MV-4-11 (cell line): ENCODE data around the gene SOX18.
A peak's percentile ranks its signal among the peaks of the same experiment; 100 is the strongest.

Experiments
- DNase-seq: peaks from one replicate; lab custom pipeline; 2025; lab: John Stamatoyannopoulos, UW

Gene SOX18

DNA sequence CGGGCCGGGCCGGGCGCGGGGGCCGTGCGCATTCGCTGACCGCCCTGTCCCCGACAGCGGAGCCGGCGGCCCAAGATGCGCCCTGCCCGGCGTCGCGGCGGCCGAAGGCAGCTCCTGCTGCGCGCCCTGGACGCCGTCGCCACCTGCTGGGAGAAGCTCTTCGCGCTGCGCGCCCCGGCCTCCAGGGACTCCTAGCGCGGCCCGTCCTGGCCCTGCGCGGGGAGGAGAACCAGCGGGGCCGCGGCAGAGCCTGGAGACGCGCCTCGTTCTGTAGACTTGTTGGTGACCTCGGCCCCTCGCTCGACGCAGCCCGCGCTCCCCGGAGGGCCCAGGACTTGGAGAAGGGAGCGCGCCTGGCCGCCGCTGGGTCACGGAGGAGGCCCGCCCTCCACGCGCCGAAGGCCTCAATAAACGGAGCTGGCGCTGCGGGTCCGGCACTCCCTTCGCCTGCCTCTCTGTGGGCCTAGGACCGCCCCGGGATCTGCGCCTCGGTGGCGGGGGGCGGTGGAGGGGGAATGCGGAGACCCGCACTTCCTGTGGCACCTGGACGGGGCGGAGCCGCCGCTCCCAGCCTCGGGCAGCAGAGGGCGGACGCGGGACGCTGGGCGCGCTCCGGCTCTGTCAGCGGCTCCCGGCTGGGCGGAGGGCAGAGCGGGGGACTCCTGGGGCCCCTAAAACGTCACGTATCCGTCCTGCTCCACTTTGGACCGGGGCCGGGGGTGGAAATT is 10.7 kb downstream of the SOX18 start:
- DNase-seq = peak; percentile 53

DNA sequence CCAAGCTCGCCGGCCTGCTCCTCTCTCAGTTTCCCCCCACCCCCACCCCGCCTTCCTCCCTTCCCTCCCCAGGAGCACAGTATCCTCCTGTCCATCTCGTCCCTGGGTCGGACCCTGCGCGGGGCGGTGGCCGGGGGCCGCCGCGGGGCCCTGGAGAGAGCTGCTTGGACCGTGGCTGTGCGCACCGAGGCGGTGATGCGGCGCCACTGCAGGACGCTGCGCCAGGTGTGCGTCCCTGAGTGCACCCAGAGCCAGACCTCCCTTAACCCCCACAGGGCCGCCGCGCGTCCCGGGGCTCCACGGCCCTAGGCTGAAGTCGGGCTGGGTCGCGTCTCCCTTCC is 11.2 kb downstream of the SOX18 start:
- no peak for DNase-seq

DNA sequence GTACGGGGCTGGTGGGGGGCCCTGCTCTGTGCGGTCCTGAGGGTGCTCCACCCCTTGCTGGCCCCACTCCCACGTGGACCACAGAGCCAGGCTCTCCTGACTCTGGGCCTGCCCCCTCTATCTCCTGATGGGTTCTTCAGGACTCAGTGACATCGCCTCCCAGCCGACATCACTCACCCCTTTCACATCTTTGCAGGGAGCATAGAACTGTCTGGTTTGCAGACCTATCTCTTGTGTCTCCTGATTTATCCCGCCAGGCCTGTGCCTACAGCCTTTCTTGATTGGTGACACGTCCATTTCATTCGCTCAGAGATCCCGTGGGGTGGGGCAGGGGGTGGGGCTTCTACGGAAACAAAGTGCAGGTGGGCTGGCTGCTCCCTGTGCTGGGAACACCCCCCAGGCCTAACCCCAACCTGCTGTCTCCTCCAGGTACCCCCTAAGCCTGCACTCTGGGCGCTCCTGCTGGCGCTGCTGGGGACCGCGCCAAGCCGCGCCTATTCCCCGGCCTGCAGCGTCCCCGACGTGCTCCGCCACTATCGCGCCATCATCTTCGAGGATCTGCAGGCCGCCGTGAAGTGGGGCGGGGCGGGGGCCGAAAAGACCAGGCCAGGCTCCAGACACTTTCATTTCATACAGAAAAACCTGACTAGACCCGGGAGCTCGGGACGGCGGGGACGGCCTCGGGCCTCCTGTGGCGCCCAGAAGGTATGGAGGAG is 11.8 kb downstream of the SOX18 start:
- no peak for DNase-seq

DNA sequence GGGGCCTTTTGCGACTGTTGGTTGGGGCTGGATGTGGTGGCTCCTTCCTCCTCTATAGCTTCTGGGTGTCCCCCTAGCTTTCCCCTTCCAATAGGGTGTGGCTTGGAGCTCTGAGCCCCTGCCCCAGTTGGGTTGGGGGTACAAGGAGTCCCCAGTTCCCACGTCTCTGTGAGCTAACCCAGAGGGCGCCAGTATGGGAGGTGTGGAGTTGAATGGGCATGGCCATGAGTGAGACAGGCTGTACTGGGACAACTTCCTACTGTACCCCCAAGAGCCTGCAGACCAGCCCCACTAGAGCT is 12.3 kb downstream of the SOX18 start:
- no peak for DNase-seq

DNA sequence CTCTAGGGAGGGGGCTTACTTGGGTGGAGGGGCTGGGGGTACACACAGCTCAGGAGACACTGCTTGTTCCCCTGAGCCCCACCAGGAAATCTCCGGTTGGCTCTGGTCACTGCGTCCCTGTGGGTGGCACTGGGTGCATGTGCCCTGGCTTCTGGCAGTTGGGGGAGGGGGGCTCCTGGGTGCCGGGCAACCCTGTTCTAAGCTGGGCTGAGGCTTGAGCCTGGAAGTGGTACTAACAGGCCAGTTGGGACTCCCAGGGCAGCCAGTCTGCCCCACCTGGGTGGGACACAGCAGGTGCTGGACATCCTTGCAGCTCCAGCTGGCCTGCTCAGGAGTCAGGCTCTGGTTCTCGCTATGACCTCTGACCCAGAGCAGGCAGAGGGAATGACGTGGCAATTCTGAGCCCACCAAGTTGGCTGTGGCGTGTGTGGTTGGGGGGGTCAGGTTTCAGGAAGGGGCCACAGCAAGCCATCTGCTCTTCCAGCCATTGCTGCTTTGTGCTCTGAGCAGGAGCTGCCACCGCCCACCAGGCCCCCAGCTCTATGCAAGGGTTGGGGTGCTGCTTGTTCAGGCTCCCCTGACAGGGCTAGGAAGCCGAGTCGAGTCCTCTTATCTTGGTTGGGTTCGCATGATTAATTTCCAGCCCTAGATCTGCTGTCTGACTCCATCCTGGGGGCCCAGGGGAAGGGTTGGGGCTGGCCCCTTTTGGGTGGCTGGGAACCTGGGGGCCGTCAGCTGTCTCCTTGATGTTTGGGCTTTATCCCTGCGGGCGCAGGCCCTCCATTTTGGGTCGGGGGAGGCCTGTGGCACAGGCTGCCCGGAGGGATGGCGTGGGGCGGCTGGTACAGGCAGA is 12.9 kb downstream of the SOX18 start:
- DNase-seq = peak; percentile 7

DNA sequence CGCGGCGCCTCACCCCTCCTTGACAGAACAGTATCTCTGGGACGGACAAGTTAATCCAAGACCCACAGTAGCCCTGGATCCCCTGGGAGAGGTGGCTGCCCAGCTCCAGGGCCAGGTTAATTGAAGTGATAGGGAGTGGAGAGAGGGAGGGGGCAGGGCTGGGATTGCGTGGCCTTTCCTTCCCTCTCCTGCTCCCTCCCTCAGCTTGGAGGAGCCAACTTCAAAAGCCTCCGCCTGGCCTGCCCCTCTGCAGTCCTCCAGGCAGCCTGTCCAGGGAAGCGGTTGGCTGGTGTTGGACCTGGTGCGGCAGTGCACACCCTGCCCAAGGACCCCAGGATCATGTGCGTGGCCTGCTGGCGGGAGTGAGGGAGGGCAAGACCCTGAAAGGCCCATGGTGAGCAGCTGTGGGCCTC is 13.5 kb downstream of the SOX18 start, which contains the start of gene C20orf204:
Gene C20orf204 (plus strand): TSS at position 250 of the 413 bp plus-strand sequence. CDS start 142 bp downstream, at position 392.
- no peak for DNase-seq

DNA sequence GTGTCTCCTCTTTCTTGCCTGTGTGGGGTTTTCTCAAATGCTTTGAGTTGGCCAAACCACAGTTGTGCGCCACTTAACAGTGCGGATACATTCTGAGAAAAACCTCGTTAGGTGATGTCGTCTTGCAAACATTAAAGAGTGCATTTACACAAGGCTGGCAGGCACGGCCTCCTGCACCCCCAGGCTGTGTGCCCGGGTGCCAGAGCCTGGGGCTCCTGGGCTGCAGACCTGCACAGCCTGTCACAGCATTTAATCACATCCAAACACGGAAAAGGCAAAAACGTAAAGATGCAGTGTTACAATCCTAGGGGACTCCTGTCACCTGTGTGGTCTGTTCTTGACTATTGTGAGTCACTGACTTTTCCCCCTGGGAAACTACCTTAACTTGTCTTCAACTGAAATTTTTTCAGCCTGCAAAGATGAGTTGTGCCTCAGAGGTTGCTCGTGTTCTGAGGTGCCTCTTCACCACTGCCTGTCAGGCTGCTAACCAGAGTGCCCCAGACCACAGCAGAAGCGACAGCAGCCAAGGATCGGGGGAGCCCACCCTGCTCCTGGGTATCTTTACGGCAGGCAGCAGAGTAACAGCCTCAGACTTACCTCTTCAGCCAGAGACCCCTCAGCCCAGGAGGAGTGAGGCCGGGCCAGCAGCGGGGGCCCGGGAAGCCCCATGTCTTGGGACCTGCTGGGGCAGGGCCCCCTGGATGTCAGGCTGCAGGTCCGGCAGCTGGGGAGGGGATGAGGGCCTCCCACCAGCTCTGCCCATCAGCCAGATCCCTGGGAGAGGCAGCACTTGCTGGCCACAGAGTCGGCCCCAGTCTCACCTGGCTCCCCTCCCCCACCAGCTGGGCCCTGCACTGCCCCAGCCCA is 14.1 kb downstream of the SOX18 start:
- no peak for DNase-seq

DNA sequence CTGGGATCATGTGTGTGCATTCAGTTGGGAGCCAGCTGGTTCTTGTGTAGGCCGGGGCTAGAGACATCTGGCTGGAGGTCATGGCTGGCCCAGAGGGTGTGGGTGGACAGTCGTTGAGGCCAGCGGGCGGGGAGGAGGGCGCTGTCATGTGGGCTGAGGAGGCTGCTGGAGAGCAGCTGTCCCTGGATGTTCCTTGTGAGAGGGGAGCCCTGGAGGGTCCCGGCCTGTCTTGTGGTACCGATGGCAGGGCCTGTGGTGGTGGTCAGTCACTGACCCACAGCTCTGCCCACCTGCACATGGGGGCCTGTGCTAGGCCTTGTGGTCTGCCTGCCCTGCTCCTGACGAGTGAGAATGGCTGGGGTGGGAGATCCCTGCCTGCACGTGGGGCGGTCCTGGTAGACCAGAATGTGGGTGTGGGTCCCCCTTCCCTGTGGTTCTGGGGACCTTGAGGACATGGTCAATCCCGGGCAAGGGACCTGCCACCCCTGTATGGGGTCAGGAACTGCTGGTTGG is 15.4 kb downstream of the SOX18 start:
- DNase-seq = no peak

DNA sequence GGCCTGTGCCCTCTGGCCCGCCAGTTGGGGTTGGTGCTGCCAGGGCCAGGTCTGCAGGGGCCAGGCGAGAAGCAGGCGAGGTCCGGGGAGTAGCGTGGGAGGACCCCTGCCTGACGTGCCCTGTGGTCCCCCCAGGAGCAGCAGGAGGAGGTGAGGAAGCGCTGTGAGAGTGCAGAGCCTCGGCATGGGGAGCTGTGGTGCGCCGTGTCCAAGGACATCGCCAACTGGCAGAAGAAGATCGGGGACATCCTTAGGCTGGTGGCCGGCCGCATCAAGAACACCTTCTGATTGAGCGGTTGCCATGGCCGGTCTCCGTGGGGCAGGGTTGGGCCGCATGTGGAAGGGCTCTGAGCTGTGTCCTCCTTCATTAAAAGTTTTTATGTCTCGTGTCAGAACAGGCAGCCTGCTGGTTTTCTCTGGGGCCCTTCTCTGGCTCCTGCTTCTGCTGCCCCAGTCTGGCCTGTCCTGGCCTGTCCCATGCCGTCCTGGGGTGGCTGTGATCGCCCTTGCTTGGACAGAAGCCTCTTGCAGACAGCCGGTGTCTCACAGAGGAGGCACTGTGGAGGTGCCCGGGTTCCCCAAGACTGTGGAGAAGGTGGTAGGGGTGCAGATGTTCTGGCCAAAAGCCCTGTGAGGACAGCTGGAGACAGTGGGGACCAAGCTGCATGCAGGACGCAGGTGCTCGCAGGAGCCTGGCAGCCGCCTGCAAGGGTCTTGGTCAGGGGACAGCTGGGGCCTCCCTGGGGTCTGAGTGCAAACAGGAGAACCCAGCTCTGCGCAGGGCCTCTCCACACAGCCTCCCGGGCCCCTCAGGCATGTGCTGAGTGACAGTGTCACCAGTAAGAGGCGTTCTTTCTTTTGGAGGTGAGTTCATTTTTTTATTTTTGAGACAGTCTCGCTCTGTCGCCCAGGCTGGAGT is 16.5 kb downstream of the SOX18 start:
- no peak for DNase-seq

DNA sequence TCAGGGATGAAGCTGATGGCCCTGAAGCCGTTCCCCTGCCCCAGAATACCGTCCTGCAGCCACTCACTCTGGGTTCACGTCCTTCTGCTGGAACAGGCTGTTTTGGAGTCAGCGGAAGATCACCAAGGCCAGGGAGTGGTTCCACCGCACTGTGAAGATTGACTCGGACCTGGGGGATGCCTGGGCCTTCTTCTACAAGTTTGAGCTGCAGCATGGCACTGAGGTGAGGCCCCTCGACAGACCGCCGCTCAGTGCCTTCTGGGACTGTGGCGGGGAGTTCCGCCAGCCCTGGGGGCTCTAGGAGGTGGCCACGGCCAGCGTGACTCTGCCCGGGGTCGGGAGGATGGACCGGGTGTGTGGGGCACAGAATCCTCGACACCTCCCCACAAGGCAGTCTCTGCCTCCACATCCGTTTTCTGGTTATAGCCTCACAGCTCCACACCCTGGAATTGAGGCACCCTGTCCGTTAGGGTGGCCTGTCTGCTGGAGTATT is 17.6 kb downstream of the SOX18 start:
- no peak for DNase-seq

DNA sequence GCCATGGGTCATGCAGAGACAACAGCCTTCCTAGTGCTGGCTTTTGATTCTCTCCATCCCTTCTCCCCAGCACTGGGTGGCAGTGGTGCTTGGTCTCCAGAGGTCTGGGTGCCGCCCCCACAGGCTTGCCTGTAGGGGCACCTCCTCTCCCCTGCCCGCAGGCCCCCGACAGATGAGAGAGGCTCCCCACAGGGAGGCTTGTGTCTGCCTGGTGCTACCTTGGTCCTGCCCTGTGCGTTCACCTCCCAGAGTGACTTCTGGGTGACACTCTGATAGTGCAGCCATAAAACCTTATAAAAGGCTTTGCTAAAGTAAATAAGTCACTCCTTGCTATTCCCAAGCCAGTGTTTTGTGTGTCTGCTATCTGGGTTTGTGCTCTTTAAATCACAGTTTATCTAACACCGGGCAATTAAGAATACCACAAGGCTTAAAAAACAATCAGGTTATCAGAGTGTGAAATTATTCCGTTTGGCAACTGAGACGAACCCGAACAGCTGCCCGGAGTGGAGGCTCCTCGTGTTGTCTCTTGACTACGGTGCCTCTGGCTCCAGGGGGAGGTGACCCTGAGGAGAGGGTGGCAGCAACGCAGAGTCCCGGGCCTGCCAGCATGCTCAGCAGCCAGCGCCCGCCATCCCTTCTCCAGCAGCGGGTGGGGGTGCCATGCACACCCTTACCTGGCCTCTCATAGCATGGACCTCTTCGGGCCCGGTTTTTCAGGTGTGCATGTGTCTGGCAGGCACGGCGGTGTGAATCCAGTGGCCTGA is 18.9 kb downstream of the SOX18 start:
- no peak for DNase-seq

DNA sequence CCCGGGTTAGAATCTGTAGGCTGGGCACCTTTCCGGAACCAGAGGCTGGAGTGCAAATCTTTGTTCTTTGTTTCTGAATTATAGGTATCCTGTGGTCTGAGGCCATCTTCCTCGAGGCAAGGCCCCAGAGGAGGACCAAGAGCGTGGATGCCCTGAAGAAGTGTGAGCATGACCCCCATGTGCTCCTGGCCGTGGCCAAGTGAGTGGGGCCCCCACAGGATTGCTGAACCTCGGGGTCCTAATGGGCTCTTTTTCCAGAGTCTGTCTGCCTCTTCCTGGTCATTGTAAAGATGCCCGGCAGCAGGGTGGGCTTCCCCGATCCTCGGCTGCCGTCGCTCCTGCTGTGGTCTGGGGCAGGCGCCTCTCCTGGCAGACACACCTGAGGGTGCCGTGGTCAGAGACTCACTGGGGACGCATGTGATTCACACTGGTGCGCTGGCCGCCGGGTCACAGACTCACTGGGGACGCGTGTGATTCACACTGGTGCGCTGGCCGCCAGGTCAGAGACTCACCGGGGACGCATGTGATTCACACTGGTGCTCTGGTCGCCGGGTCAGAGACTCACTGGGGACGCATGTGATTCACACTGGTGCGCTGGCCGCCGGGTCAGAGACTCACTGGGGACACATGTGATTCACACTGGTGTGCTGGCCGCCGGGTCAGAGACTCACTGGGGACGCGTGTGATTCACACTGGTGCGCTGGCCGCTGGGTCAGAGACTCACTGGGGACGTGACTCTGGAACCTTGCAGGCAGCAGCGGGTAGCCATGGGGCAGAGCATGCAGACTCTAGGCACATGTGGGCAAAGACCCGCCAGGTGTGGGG is 19.9 kb downstream of the SOX18 start:
- no peak for DNase-seq

DNA sequence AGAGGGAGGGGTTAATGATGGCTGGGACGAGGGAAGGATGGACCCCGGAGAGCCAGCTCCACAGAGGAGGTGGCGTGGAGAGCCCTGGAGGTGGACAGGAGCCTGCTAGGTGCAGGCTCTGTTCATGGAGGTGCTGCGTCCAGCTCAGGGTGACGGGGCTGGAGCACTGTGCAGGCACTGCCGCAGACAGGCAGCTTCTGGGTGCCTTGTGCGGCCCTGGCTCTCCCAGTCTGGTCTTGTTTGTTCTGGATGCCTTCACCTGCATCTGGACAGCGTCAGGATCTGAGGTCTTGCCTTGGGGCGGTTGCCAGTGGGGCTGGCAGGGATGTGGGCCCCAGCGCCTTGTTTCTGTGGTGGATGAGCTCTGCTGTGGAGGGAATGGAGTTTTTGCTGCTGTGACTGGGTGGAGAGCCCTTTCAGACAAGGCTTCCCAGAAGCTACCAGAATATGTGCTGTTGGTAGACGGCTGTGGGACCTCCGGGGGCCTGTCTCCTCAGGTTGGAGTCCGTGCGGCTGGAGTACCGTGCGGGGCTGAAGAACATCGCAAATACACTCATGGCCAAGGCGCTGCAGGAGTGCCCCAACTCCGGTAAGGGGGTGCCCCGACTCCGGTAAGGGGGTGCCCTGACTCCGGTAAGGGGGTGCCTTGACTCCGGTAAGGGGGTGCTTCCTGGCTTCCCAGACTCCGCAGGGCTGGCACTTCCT is 21.3 kb downstream of the SOX18 start:
- DNase-seq = no peak

DNA sequence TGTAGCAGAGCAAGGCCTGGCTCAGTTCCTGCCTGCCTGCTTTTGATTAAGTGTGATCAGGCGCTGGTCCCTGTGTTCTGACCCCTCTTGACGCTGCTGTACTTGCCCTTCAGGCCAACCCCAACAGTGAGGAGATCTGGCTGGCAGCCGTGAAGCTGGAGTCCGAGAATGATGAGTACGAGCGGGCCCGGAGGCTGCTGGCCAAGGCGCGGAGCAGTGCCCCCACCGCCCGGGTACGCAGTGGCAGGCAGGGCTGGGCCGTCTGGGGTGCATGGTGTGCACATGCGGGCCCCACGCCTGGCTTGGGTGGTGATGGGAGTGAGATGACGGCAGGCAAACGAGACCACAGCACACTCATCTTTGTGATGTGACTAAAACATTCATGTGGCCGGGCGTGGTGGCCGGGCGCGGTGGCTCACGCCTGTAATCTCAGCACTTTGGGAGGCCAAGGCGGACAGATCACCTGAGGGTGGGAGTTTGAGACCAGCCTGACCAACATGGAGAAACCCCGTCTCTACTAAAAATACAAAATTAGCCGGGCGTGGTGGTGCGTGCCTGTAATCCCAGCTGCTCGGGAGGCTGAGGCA is 23.5 kb downstream of the SOX18 start:
- no peak for DNase-seq

DNA sequence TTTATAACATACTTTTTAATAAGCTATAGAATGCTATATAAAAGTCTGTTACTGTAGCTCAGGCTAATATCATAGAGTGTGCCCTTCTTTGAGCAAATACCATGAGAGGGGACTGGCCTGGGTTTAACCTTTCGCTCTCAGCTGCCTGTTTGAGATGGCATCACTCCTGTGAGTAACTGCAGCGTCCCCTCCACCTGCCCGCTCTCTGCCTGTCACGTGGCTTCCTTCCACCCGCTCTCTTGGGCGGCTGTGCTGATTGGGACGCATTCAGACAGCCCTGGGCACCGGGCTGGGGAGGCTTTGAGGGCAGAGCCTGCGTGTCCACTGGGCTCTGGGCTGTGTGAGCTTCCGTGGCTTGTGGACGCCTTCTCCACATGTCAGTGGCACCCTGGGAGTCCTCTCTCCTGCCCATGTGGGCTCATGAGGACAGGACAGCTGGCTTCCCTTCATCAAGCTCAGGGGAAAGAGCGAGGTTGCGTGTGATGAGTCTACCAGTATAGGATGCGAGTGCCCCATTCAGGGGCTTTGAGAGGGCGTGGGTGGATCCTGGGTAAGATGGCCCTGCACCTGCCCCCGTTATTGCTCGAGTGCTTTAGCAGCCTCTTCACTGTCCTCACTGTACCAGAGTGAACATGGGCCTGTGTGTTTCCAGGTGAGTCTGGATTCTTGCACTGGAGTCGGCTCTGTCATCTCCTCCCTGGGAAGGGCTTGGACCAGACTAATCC is 24.2 kb downstream of the SOX18 start:
- DNase-seq = no peak

DNA sequence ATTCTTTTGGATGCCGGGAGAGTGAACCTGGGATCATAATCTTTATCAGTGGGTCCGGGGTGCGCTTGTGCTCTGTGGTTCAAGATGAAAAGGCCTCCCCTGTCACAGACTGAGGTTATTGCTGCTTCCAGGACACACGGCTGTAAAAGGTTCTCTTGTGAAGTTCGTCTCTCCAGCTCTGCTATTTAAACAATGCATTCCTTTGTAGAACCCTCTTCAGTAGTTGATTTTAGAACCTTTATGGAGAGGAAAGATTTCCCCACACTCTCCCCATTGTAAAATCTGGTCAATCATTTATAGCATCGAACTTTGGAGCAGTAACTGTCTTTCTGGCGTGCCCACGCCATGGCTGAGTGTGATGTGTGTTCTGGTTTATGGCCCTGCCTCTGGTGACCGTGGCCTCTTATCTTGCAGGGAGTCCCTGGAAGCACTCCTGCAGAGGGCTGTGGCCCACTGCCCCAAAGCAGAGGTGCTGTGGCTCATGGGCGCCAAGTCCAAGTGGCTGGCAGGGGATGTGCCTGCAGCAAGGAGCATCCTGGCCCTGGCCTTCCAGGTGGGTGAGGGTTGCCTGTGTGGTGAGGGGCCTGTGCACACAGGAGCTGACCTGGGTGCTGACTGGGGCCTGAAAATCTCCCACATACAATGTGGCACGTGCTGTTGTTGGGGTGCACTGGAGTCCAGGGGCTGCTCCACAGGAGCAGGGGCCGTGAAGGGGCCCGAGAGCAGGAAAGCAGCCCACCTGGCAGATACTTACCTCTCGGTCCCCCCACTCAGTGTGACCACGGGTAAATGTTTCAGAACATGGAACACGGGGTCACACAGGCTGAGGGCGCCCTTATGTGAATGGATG is 25.1 kb downstream of the SOX18 start:
- DNase-seq = no peak
